Right lung (tissue), 5 donors: ENCODE results near the gene FKBP8. TPM values are rescaled to one million over a fixed set of nuclear protein-coding genes. Genes with fewer than 3 reads are reported as not detected.
"Not testable (repeated sequence)": the region's sequence is repeated elsewhere in the genome, so short reads cannot be mapped to it uniquely, and the experiment has no call there.

Source experiments
- DNase-seq, 2 donors: peaks; one replicate each; pipeline ENCODE4 v3.0.0-alpha.2; 2013
- polyA plus RNA-seq, 5 donors: library from polyadenylated mRNA; unstranded; fragments of 120-200 nt; gene quantifications; one replicate each; pipeline versions ENCODE4 v1.2.1 to v1.2.3, GENCODE V29; 2013; ENCODE audit warnings: inconsistent platforms in 1 of 5, low replicate concordance in 1 of 5; ENCODE audit not compliant: insufficient read length in 5 of 5, insufficient read depth in 1 of 5

FKBP8 gene
- polyA plus RNA-seq, 5 donors, result 161 to 287 (median 204) TPM

GRCh38 chr19:18529782-18530181 lies 13.6 kb downstream of the FKBP8 start:
- DNase-seq, result no peak

- no peak for DNase-seq
These were observed 17.1 kb downstream of the FKBP8 start for GRCh38 chr19:18526316-18526715.

DNA sequence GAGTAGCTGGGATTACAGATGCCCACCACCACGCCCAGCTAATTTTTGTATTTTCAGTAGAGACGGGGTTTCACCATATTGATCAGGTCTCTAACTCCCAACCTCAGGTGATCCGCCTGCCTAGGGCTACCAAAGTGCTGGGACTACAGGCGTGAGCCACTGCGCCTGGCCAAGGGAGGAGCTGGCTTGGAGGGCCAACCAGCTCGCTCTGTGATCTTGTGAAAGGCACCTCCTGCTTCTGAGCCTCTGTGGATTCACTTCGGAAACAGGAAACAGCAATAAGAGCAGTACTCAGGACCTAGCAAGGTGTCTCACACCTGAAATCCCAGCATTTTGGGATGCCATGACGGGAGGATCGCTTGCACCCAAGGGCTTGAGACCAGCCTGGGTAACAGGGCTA lies 19.5 kb downstream of the FKBP8 start:
- no peak for DNase-seq

- DNase-seq, result not testable (repeated sequence)
These were observed 20.4 kb downstream of the FKBP8 start for GRCh38 chr19:18522862-18523440.

GRCh38 chr19:18522124-18522861 lies 21.1 kb downstream of the FKBP8 start:
- DNase-seq, result peak; percentile 100

- DNase-seq, result no peak
These were observed 21.7 kb downstream of the FKBP8 start, which contains the start of gene ELL for GRCh38 chr19:18521692-18522123. ELL (minus strand) TSS chr19:18522070; CDS start chr19:18522055, 15 bp downstream.

GRCh38 chr19:18520848-18521691 lies 22.3 kb downstream of the FKBP8 start:
- peak in 1 of 2 donors; percentile 28 for DNase-seq

- peak; percentile 52 to 63 for DNase-seq
These were observed 23.2 kb downstream of the FKBP8 start for GRCh38 chr19:18519962-18520847.

GRCh38 chr19:18518639-18519038 lies 24.7 kb downstream of the FKBP8 start:
- DNase-seq, result no peak

GRCh38 chr19:18517606-18518005 lies 25.8 kb downstream of the FKBP8 start:
- DNase-seq, result no peak

GRCh38 chr19:18515959-18516358 lies 27.4 kb downstream of the FKBP8 start:
- no peak for DNase-seq

DNA sequence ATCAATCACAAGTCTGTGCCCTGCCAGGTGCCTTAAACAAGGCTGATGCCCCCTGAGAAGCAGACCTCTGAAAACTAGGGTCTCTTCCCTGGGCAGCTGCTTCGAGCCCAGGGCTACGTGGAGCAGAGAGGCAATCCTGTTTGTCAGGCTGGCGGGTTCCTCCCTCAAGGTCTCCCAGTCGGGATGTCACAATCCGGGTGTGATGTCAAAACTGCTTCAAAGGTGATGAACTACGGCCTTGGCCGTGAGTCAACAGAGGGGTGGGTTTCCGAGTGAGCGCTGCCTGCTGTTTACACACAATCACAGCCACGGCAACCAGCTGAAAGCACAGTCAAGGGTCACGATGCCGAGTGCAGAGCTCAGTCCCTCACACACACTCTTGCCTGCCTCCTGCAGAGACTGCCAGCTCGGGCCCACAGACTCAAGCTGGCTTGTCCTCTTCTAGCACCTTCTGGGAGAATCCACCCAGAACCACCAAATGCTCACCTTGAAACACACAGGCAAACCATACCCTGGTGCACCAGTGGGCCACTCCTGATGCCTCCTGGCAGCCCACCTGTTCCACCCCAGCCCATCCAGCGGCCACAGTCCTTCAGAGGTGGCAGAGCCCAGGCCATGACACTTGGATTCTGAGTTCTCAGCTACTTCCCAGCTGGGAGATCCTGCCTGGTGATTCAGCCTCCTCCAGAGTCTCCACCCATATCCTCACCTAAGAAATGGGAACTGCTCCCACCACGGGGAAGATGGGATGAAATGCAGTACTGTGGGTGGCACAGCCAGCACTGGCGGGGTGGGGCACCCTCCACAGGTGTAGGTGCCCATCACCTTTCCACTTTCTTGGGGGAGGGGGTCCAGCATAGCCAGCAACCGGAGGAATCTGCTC lies 28.3 kb downstream of the FKBP8 start:
- DNase-seq, result peak; percentile 60 to 71

GRCh38 chr19:18513868-18514267 lies 29.5 kb downstream of the FKBP8 start:
- no peak for DNase-seq

DNA sequence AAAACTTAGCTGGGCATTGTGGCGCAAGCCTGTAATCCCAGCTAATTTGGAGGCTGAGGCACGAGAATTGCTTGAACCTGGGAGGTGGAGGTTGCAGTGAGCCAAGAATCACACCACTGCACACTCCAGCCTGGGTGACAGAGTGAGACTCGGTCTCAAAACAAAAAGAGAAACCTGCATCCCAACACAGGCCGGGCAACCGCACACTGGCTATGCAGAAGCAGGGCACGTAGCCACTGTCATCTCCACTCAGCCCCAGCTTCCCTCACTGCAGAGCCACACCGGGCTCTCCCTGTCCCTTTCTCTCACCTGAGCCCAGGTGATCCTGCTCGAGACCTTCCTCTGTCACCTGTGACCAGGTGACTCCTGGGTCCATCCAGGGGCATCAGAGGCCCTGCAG lies 33.2 kb downstream of the FKBP8 start:
- no peak for DNase-seq

- DNase-seq, result no peak
These were observed 34.8 kb downstream of the FKBP8 start for GRCh38 chr19:18508585-18508984.

DNA sequence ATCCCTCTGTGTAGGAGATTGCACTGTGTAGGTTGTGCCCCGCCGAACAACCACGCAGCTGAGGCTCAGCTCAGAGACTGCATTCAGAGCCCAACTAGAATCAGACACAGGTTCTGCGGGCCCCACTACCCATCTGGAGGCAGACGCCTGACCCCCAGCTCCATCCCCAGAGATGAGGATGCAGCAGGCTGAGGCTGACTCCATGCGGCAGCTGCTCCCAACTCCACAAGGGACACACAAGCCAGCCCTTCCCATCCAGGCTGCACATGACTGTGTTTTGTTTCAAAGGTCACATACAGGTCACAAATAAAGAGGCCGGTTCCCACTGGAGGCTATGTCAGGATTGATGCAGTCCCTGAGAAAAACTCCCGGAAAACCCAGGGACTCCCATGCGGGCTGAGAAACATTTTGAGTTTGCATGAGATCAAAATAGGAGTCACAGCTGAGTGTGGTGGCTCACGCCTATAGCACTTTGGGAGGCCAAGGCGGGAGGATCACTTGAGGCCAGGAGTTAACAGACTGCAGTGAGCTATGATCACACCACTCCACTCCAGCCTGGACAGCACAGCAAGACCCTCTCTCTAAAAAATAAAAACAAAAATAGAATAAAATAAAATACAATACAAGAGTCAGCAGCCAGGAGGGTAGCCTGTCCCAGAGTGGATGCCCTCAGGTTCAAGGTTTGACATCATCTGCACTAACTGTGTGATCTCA lies 35.5 kb downstream of the FKBP8 start:
- no peak for DNase-seq

DNA sequence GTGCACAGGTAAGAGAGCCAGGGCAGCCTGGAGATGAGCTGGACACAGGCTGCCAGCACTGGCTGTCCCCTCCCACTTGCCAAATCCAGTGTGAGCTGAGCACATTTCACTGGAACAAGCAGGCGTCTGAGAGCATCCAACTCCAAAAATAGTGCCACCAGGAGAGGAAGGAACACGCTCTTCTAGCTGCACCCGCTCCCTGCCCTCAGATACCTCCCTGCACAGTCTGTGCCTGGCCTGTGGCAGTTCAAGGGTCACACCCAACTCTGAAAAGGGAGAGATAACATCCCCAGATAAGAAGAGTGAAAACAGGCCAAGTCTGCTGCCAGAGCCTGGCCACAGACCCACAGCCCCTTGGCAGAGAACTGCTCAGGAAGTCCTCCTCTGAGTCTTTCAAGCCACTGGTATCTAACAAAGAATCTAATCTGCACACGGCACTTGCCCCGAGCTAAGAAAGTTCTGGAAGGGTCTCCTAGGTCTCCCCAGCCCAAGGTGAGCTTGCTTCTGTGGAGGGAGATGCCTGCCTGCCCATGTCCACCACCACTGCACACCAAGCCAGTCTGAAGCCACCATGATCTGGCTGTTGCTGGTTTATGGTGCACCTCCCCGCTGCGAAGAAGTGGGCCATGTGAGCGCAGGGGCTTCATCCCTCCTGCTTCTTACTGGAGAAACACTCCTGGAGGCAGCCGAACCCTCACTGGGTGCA lies 36.2 kb downstream of the FKBP8 start:
- DNase-seq, result no peak

DNA sequence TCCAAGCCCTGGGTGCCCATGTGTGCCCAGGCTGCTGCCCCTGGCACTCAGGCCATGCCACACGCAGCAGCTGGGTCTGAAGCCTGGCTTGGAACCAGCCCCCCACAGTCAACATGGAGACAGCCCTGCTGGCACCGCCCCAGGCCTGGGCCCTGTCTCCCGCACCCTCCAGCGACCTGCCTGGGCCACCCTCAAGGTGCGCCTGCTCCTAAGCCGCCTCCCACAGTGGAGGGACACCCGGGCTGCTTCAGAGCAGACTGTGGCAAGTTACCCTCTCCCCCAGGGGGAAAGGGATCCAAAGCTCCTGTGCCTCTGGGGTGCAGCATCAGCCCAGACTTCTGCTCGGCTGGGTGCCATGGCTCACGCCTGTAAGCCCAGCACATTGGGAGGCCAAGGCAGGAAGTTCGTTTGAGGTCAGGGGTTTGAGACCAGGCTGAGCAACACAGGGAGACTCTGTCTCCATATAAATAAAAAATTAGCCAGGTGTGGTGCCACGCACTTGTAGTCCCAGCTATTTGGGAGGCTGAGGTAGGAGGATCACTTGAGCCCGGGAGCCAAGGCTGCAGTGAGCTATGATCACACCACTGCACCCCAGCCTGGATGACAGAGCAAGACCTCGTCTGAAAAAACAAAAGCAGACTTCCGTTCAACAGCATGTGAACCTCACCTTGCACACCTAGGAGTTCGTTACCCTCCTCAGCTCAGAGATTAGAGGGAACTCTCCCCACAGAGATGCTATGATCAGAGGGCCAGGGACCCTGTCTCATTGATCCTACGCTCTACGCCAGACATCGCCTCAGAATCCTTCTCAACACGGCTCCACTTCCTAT lies 37.1 kb downstream of the FKBP8 start:
- DNase-seq, result no peak
